ENCODE measurements around the gene FAM83E. TPM values are rescaled to one million over a fixed set of nuclear protein-coding genes. Genes with fewer than 3 reads are reported as not detected.
A peak's percentile ranks its signal among the peaks of the same experiment; 100 is the strongest.

The FAM83E gene
- polyA plus RNA-seq, 2 of the 4 experiments (the other 2 are of a cell fraction) = 0.16 to 0.41 TPM

DNA sequence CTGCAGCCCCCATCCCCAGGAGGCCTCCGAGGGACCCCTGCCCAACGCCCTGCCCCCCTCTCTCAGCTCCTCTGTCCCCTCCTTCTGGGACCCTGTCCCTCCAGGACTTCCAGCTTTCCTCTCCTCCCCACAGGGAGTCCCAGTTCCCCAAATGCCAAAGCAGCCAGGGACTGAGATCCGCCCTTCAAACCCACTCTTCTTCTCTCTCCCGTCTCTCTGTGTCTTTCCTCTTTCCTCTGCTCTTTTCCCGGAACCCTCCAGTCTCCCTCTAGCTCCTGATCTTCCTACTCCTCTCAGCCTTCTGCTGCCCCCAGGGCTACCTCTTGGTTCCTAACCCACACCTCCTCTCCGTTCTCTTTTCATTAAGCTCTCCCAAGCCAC, 30.7 kb upstream of the FAM83E start:
- H3K4me2 ChIP-seq = peak overlapping the region; percentile 94
- peaks cover 18% of the 10 kb centered on the region; the same call in 2 of the 3 replicates for H3K4me1 ChIP-seq
- DNase-seq (ENCODE audit: low read depth in 1 of 2, low spot score in 1 of 2) = no peak
- FAIRE-seq = no peak
- CTCF ChIA-PET = interaction anchor here (0.5 to 3.5 kb wide), 59 partner anchors 9 to 348 kb away, joined by 3 to 39 read pairs (median 4); partner anchors contain the start of genes FUT1, FUT2, HSD17B14 and IZUMO1
- peak overlapping the region; percentile 54 for H3K4me3 ChIP-seq
- no peaks in the 10 kb centered on the region for H3K9me3 ChIP-seq
- POLR2A ChIA-PET = interaction anchor here (1.0 to 3.1 kb wide), 10 partner anchors 11 to 316 kb away, joined by 3 to 15 read pairs (median 4); partner anchors contain the start of genes PPP1R15A, RPL18 and SPHK2
- peak; percentile 45 to 51 for ATAC-seq
- 2% methylated on average over 6 of the region's 6 CpGs for WGBS (ENCODE audit: missing lambda C conversion rate)
- TF ChIP-seq GATA3 (IDR thresholded peaks at IDR 0.05; ENCODE audit: borderline replicate concordance) (no peak), CHD4 (IDR thresholded peaks at IDR 0.05; ENCODE audit: borderline replicate concordance) (no peak)
- TF ChIP-seq, protein P1, sequence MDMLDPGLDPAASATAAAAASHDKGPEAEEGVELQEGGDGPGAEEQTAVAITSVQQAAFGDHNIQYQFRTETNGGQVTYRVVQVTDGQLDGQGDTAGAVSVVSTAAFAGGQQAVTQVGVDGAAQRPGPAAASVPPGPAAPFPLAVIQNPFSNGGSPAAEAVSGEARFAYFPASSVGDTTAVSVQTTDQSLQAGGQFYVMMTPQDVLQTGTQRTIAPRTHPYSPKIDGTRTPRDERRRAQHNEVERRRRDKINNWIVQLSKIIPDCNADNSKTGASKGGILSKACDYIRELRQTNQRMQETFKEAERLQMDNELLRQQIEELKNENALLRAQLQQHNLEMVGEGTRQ (IDR thresholded peaks at IDR 0.05) = no peak
- TF ChIP-seq, protein P2, sequence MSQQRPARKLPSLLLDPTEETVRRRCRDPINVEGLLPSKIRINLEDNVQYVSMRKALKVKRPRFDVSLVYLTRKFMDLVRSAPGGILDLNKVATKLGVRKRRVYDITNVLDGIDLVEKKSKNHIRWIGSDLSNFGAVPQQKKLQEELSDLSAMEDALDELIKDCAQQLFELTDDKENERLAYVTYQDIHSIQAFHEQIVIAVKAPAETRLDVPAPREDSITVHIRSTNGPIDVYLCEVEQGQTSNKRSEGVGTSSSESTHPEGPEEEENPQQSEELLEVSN (IDR thresholded peaks at IDR 0.05; ENCODE audit: borderline replicate concordance, low read depth) = no peak
- peak overlapping the region; percentile 87 to 88 for H3K27ac ChIP-seq

DNA sequence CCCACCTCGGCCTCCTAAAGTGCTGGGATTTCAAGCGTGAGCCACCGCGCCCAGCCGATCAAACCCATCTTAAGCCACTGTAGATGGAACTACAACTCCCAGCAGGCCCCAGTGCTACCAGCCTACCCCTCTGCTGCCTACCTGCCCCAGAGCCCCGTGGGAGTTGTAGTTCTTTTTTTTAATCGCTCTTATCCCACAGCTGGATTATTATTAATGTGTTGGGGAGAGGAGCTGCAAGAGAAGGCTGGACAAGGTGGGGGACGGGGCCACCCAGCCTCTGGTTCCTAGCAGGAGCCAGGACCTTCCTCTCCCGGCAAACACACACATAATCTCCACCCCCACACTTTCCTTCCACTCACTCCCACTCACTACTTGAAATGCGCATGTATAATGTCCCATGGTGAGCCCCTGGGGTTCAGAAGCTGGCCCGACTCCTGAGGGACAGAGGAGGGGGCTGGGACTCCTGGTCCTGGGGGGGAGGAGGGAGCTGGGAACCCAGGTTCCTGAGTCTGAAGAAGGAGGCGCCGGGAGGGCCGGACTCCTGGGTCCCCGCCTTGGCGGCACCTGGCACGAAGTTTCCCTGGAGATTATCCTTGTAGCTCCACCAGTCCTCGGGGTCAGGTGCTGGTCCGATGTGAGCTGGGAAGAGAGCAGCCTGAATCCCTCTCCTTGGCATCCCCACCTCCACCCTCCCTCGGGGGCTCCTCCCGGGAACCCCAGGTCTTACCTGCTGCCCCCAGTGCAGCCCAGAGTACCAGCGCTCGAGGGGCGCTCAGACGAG, 30.2 kb upstream of the FAM83E start:
- H3K9me3 ChIP-seq = no peaks in the 10 kb centered on the region
- H3K4me1 ChIP-seq = peaks cover 18% of the 10 kb centered on the region; the same call in 2 of the 3 replicates
- WGBS (ENCODE audit: missing lambda C conversion rate) = 4% methylated on average over 18 of the region's 25 CpGs
- 0 out of 2 replicates have a peak, but pooled peaks have one; percentile 54 for TF ChIP-seq FOXS1 (CRISPR knock-in tag; IDR thresholded peaks at IDR 0.05)
- TF ChIP-seq, protein P3, sequence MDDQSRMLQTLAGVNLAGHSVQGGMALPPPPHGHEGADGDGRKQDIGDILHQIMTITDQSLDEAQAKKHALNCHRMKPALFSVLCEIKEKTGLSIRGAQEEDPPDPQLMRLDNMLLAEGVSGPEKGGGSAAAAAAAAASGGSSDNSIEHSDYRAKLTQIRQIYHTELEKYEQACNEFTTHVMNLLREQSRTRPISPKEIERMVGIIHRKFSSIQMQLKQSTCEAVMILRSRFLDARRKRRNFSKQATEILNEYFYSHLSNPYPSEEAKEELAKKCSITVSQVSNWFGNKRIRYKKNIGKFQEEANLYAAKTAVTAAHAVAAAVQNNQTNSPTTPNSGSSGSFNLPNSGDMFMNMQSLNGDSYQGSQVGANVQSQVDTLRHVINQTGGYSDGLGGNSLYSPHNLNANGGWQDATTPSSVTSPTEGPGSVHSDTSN (IDR thresholded peaks at IDR 0.05) = 0 out of 2 replicates have a peak, but pooled peaks have one; percentile 44
- peak in 1 of 2 experiments; percentile 25; a peak in 1 of 5 replicates for TF ChIP-seq JUN (IDR thresholded peaks at IDR 0.05)
- no peak for TF ChIP-seq TP53 (CRISPR knock-in tag; IDR thresholded peaks at IDR 0.05)
- CTCF ChIA-PET = interaction anchor here (0.5 to 3.5 kb wide), 45 partner anchors 9 to 349 kb away, joined by 3 to 39 read pairs (median 5); partner anchors contain the start of genes FUT1, HSD17B14, IZUMO1 and KDELR1
- POLR2A ChIA-PET = interaction anchor here (0.5 to 3.1 kb wide), 9 partner anchors 10 to 316 kb away, joined by 3 to 15 read pairs (median 5); partner anchors contain the start of genes PPP1R15A, RPL18 and SPHK2
- ATAC-seq (peak; percentile 65 to 83), FAIRE-seq (no peak), DNase-seq (ENCODE audit: low read depth in 1 of 2, low spot score in 1 of 2) (peak; percentile 86 to 88)
- H3K4me2 ChIP-seq = peak overlapping the region; percentile 94
- peak overlapping the region; percentile 87 to 88 for H3K27ac ChIP-seq
- H3K4me3 ChIP-seq = peak overlapping the region; percentile 54

DNA sequence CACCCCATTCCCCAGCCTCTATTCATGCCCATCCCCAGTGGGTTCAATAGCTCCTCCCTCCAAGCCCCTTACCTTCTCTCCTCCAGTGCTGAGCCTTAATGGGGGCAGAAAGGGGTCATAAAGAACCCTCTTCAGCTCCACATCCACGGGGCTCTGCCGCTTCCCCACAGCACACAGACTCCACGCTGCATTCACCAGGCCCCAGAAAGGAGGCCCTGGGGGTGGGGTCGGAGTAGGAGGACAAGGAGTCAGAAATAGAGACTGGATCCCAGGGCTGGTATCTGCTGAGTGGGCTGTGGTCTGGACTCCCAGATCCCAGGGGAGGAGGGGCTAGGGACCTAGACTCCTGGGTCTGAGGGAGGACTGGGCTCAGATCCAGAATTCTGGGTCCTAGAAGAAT, 29.5 kb upstream of the FAM83E start:
- Histone ChIP-seq H3K9me3 (no peaks in the 10 kb centered on the region), H3K4me3 (no peak overlapping the region), H3K4me1 (peaks cover 18% of the 10 kb centered on the region; the same call in 2 of the 3 replicates), H3K4me2 (peak overlapping the region; percentile 94), H3K27ac (0 out of 6 replicates have a peak overlapping the region, but pooled peaks of 1 of the 2 experiments have one; percentile 3)
- POLR2A ChIA-PET = interaction anchor here (0.5 to 3.1 kb wide), 4 partner anchors 10 to 138 kb away, joined by 3 to 15 read pairs (median 7); partner anchors contain the start of genes RPL18 and SPHK2
- no peak for DNase-seq (ENCODE audit: low read depth in 1 of 2, low spot score in 1 of 2)
- no peak for TF ChIP-seq CBX8 (IDR thresholded peaks at IDR 0.05)
- no peak for TF ChIP-seq RFX5 (IDR thresholded peaks at IDR 0.05)
- no peak for TF ChIP-seq RNF2 (IDR thresholded peaks at IDR 0.05; ENCODE audit: borderline replicate concordance, low read depth)
- no peak for TF ChIP-seq PHF8 (IDR thresholded peaks at IDR 0.05; ENCODE audit: borderline replicate concordance, low read depth)
- TF ChIP-seq BHLHE40 (IDR thresholded peaks at IDR 0.05; ENCODE audit: low read depth, low read length) = no peak
- TF ChIP-seq NPAS2 (CRISPR knock-in tag; IDR thresholded peaks at IDR 0.05; ENCODE audit: borderline replicate concordance) = no peak
- no peak for TF ChIP-seq NR3C1 (IDR thresholded peaks at IDR 0.05)
- TF ChIP-seq HOXA7 (CRISPR knock-in tag; IDR thresholded peaks at IDR 0.05) = no peak
- TF ChIP-seq, protein P4, sequence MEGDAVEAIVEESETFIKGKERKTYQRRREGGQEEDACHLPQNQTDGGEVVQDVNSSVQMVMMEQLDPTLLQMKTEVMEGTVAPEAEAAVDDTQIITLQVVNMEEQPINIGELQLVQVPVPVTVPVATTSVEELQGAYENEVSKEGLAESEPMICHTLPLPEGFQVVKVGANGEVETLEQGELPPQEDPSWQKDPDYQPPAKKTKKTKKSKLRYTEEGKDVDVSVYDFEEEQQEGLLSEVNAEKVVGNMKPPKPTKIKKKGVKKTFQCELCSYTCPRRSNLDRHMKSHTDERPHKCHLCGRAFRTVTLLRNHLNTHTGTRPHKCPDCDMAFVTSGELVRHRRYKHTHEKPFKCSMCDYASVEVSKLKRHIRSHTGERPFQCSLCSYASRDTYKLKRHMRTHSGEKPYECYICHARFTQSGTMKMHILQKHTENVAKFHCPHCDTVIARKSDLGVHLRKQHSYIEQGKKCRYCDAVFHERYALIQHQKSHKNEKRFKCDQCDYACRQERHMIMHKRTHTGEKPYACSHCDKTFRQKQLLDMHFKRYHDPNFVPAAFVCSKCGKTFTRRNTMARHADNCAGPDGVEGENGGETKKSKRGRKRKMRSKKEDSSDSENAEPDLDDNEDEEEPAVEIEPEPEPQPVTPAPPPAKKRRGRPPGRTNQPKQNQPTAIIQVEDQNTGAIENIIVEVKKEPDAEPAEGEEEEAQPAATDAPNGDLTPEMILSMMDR (IDR thresholded peaks at IDR 0.05) = no peak
- no peak for TF ChIP-seq TP53 (CRISPR knock-in tag; IDR thresholded peaks at IDR 0.05)
- TF ChIP-seq, protein P3 (IDR thresholded peaks at IDR 0.05) = no peak
- no peak for TF ChIP-seq ZNF302 (CRISPR knock-in tag; IDR thresholded peaks at IDR 0.05)
- no peak for TF ChIP-seq FOSL2 (IDR thresholded peaks at IDR 0.05)
- no peak for TF ChIP-seq FOSL2 (CRISPR knock-in tag; IDR thresholded peaks at IDR 0.05)
- TF ChIP-seq RARB (CRISPR knock-in tag; IDR thresholded peaks at IDR 0.05) = no peak
- TF ChIP-seq RAD21 (conservative IDR thresholded peaks at IDR 0.05 in 1 of 2, IDR thresholded peaks at IDR 0.05 in 1 of 2) = no peak
- TF ChIP-seq, protein P5, sequence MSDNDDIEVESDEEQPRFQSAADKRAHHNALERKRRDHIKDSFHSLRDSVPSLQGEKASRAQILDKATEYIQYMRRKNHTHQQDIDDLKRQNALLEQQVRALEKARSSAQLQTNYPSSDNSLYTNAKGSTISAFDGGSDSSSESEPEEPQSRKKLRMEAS (IDR thresholded peaks at IDR 0.05) = no peak
- no peak for TF ChIP-seq GATA3 (IDR thresholded peaks at IDR 0.05; ENCODE audit: borderline replicate concordance)
- no peak for TF ChIP-seq CEBPB (IDR thresholded peaks at IDR 0.05)
- CTCF ChIA-PET = interaction anchor here (1.0 to 3.5 kb wide), 8 partner anchors 12 to 197 kb away, joined by 3 to 31 read pairs (median 14); partner anchors contain the start of gene HSD17B14
- WGBS (ENCODE audit: missing lambda C conversion rate) = 86% methylated on average over 4 of the region's 4 CpGs
- no peak for ATAC-seq
- no peak for FAIRE-seq
